HG02571 (cell line): ENCODE data around the gene MOGAT2.
"Not testable (repeated sequence)": the region's sequence is repeated elsewhere in the genome, so short reads cannot be mapped to it uniquely, and the experiment has no call there.

Experiments
- ATAC-seq: cut with Tn5 transposase; IDR thresholded peaks from one replicate; pipeline ENCODE4 v1.9.1; 2021; ENCODE audit warnings: mild to moderate bottlenecking, moderate library complexity; ENCODE audit not compliant: unreplicated experiment

MOGAT2 gene

GRCh38 chr11:75717608-75718418 lies at the start of gene MOGAT2:
MOGAT2 (plus strand) TSS chr11:75717838; CDS start chr11:75717889, 51 bp downstream.
- no peak for ATAC-seq

DNA sequence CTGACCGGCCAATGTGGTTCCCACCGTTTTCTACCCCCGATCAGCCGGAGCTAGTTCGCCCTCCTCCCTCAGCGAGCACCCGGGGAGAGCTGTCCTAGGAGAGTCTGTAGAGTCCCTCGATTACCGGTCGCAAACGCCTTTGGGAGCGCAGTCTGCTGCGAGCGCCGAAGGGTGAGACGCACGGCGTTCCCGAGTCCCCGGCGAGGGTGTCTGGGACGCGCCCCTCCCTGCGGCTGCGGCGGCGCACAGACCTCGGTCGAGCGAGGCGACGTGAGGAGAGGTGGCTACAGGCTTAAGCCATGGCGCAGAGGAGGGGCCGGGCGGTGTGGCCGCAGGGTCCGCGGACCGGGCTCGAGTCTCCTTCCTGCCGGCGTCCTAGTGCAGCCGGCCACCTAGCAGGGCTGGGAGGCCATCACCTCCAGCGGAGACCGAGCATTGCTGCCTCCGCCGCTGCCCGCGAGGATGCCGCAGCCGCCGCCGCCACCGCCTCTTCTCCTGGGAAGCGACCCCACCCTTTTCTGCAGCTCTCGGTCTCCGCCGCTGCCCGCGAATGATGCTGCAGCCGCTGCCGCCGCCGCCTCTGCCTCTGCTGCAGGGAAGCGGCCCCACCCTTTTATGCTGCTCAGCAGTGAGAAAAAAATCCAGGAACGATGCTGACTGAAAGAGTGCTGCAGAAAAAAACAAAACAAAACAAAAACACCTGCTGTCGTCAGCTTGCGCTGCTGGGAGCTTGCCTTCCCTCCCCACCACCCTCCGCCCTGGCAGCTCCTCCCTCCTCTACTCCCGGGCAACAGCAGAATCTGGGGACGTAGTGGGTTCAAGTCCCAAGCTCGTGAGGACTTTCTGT lies 49.0 kb upstream of the MOGAT2 start, which contains the start of gene MAP6:
Gene MAP6 (minus strand): TSS at position 588 of the 847 bp plus-strand sequence. CDS start 669 bp downstream, outside the sequence.
- ATAC-seq: no peak

DNA sequence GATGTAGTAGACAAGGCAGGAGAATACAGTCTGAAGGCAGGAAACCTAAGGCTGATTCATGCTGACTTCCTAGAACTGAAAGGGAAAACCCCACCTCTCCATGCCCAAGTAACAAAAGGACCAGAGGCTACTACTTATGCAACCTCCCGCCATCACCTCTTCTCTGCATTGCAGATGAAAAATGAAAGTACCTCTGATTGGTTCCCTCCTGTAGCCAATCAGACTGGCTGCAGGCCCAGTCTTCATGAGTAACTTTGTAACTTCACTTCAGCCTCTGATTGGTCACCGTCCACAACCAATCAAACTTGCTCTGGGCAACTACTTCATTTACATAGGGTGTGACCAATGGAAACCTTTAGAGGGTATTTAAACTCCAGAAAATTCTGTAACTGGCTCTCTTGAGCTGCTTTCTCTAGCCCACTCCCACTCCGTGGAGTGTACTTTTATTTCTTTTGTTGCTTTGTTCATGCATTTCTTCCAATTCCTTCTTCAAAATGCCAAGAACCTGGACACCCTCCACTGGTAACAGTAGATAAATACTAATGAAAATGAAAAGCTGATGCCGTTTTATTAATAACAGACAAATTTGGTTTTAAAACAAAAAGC lies 43.6 kb upstream of the MOGAT2 start:
- no peak for ATAC-seq

- ATAC-seq: no peak
Measured at GRCh38 chr11:75677275-75677674, 40.4 kb upstream of the MOGAT2 start.

DNA sequence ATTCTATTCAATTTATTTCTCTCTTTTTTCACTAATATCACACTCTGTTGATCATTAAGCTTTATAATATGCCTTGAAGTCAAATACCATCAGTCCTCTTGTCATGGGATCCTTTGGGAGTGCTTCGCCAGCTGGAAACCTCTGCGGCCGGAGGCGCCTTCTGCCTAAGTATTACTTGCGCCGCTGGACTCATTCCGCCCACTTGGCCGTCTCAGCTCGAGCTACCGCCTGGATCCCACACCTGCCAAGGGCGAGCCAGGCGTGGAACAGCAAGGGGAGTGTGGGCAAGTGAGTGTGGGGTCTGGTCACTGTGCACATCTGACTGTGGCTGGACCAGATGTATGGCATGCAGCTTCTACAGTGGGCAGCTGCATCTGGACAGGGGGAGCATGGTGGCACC lies 39.7 kb upstream of the MOGAT2 start:
- no peak for ATAC-seq

GRCh38 chr11:75678620-75679259 lies 38.9 kb upstream of the MOGAT2 start:
- ATAC-seq: no peak

GRCh38 chr11:75679566-75679965 lies 38.1 kb upstream of the MOGAT2 start:
- ATAC-seq: no peak

- ATAC-seq: not testable (repeated sequence)
Measured at GRCh38 chr11:75683856-75684255, 33.8 kb upstream of the MOGAT2 start.

DNA sequence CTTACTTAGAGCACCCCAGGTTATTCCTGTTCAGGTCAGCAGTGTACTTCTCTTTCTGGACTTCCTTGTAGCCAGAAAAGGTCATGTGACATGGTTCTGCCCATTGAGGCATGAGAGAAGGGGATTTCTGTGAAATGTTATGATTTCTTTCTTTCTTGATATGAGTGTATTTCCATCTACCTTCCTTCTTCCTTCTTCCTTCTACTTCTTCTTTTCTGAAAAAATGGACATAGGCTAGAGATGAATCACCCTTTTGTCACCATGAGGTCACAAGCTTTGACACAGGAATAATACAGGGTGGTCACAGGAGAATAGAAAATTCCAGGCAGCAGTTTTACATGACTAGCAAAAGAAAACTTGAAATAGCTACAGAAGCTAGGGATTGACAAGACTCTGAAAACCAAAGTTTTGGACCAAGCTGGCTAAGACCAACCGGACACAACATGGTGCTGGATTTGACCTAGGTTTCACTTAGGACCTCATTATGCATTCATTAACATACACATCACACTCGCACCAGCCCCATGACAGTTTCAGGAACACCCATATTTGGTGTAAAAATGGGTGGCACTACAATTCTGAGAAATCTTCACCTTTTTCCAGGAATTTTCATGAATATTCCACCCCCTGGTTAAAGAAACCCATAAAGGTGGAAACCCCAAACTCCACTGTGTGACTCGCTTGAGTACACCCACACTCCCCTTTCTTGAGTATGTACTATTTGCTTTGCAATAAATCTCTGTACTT lies 27.6 kb upstream of the MOGAT2 start:
- no peak for ATAC-seq

DNA sequence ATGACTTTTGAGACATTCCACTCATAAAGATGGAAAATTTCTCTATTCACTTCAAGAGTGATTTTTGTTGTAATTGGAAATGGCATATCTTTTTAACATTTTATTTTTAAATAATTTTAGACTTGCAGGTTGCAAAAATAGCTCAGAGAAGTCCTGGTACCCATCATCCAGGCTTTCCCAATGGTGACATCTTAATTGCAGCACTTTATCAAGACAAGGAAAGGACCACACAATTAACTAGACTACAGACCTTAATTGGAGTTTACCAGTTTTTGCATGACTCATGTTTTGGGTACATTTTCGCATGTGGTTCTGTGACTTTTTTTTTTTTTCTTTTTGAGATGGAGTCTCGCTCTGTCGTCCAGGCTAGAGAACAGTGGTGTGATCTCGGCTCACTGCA lies 25.8 kb upstream of the MOGAT2 start:
- no peak for ATAC-seq

DNA sequence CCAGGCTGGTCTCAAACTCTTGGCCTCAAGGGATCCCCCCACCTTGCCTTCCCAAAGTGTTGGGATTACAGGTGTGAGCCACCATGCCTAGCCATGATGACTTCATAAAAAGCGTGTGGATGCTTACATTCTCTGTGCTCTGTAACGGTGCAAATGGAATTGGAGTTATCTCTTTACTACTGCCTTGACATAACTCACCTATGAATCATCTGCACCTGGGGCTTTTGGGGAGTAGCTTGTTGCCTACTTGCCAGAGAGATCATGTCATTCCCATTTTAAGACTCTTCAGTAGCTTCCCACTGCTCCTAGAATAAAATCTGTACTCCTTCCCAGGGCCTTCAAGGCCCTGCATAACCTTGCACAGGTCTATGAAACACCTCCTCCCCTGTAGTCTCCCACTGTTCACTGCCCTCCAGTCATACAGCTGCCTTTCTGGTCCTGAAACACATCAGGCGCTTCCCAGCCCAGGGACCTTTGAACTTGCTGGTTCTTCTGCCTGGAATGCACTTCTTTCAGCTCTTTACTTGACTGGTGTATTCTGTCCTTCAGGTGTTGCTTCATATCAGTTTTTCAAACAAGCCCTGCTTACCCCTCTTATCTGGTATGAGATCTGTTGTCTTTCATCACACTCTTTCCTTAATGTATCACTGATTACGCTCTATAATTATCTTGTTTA lies 19.6 kb upstream of the MOGAT2 start:
- no peak for ATAC-seq

DNA sequence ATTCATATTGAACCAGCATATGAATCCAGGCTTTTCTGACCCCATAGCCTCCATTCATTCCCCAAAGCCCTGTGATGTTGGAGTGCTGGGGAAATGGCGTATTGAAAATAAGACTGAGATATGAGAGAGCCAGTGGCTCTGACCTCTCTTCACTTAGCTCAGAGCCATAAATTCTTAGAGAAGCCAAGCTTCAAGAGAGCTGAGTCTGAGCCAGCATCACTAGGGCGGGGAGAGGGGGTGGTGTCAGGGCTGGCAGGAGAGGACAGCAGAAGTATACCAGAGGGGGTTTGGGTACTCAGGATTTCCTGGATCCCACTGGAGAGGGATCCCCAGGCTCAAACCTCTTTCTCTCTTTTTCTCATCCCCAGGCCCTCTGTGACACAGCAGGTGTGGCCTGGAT lies 16.7 kb upstream of the MOGAT2 start:
- no peak for ATAC-seq

- ATAC-seq: no peak
Measured at GRCh38 chr11:75703695-75704237, 13.9 kb upstream of the MOGAT2 start.

DNA sequence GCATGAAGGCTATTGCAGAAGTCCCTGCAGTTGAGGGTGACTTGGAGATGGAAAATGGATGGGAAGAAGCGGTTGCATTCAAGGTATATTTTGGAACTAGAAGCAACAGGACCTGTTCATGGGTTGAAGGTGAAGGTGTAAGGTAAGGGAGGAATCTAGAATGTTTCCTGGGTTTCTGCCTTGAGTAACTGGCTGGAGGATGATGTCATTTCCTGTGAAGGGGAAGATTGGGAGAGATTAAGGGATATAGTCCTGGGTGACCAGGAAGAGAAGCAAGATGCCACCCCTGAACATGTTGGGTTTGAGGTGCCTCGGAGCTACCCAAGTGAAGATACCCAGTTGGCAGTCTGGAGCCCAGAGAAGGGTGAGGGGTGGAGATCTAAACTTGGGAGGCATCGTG lies 12.1 kb upstream of the MOGAT2 start:
- no peak for ATAC-seq

GRCh38 chr11:75706260-75706729 lies 11.3 kb upstream of the MOGAT2 start:
- no peak for ATAC-seq

DNA sequence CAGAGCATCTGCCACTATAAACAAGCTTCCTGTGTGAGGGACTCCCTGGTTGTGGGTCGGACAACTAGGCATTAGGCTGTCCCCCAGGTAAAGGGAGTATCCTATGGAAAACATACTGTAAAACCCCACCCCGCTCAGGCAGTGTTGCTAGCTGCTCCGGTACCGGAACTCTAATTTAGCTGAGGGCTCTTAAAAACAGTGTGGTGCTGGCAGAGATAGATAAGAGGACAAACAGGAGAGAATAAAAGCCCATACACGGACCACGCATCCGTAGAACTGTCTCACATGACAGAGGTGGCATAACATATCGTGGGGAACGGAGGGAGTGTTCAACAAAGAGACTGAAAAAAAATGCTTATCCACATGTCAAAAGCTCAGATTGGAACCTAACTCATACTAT lies 3.4 kb upstream of the MOGAT2 start:
- no peak for ATAC-seq

- no peak for ATAC-seq
Measured at GRCh38 chr11:75715688-75716087, 1.9 kb upstream of the MOGAT2 start.

DNA sequence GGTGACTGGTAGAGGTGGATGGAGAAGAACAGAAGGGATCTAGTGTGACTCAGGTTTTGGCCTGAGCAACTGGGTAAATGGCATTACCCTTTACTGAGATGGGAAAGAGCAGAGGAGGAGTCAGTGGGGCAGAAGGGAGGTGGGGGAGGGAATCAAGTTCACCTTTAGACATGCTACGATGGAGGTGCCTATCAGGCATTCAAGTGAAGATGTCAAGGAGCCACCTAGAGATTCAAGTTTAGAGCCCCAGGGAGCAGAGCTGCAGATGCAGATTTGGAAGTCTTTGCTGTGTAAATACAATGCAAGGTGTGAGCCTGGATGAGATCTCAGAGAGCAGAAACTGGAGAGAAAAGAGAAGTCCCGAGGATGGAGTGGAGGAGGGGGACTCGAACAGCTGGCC lies 979 bp upstream of the MOGAT2 start:
- ATAC-seq: no peak
